ENCODE measurements around the gene DIAPH3. TPM values are rescaled to one million over a fixed set of nuclear protein-coding genes. Genes with fewer than 3 reads are reported as not detected.

DIAPH3 gene
- total RNA-seq, 1 donor from 2014 or later = 24.1 TPM

- Mint-ChIP-seq H3K36me3 (ENCODE audit: low read depth) (peaks cover 7% of the 10 kb centered on the region), H3K27ac (ENCODE audit: unreplicated experiment) (no peak overlapping the region), H3K4me3 (ENCODE audit: unreplicated experiment) (no peak overlapping the region), H3K9me3 (ENCODE audit: low read depth) (peaks cover under 1% of the 10 kb centered on the region), H3K27me3 (ENCODE audit: low read depth) (no peaks in the 10 kb centered on the region), H3K4me1 (ENCODE audit: low read depth) (peaks cover 35% of the 10 kb centered on the region)
- no peak for TF ChIP-seq CTCF (IDR thresholded peaks at IDR 0.05)
- no peak for DNase-seq (ENCODE audit: low spot score)
Observed at GRCh38 chr13:60152114-60152513, 11.6 kb downstream of the DIAPH3 start.

GRCh38 chr13:60150538-60150937, 13.2 kb downstream of the DIAPH3 start:
- TF ChIP-seq CTCF (IDR thresholded peaks at IDR 0.05) = no peak
- Mint-ChIP-seq H3K9me3 (ENCODE audit: low read depth) (no peaks in the 10 kb centered on the region), H3K4me1 (ENCODE audit: low read depth) (peaks cover 43% of the 10 kb centered on the region), H3K27ac (ENCODE audit: unreplicated experiment) (no peak overlapping the region), H3K36me3 (ENCODE audit: low read depth) (no peaks in the 10 kb centered on the region), H3K4me3 (ENCODE audit: unreplicated experiment) (no peak overlapping the region), H3K27me3 (ENCODE audit: low read depth) (no peaks in the 10 kb centered on the region)
- DNase-seq (ENCODE audit: low spot score) = no peak

- H3K27me3 Mint-ChIP-seq (ENCODE audit: low read depth) = no peaks in the 10 kb centered on the region
- no peak overlapping the region for H3K4me3 Mint-ChIP-seq (ENCODE audit: unreplicated experiment)
- no peaks in the 10 kb centered on the region for H3K9me3 Mint-ChIP-seq (ENCODE audit: low read depth)
- H3K4me1 Mint-ChIP-seq (ENCODE audit: low read depth) = peaks cover 55% of the 10 kb centered on the region
- no peak for TF ChIP-seq CTCF (IDR thresholded peaks at IDR 0.05)
- H3K36me3 Mint-ChIP-seq (ENCODE audit: low read depth) = no peaks in the 10 kb centered on the region
- no peak for DNase-seq (ENCODE audit: low spot score)
- peak overlapping the region; percentile 19 for H3K27ac Mint-ChIP-seq (ENCODE audit: unreplicated experiment)
Observed at GRCh38 chr13:60148918-60149317, 14.8 kb downstream of the DIAPH3 start.

GRCh38 chr13:60147361-60147760, 16.4 kb downstream of the DIAPH3 start:
- peak overlapping the region; percentile 73 for H3K27ac Mint-ChIP-seq (ENCODE audit: unreplicated experiment)
- H3K4me1 Mint-ChIP-seq (ENCODE audit: low read depth) = peaks cover 55% of the 10 kb centered on the region
- no peak for DNase-seq (ENCODE audit: low spot score)
- H3K27me3 Mint-ChIP-seq (ENCODE audit: low read depth) = no peaks in the 10 kb centered on the region
- H3K36me3 Mint-ChIP-seq (ENCODE audit: low read depth) = no peaks in the 10 kb centered on the region
- H3K9me3 Mint-ChIP-seq (ENCODE audit: low read depth) = no peaks in the 10 kb centered on the region
- no peak overlapping the region for H3K4me3 Mint-ChIP-seq (ENCODE audit: unreplicated experiment)
- TF ChIP-seq CTCF (IDR thresholded peaks at IDR 0.05) = no peak

GRCh38 chr13:60146471-60146870, 17.3 kb downstream of the DIAPH3 start:
- no peaks in the 10 kb centered on the region for H3K9me3 Mint-ChIP-seq (ENCODE audit: low read depth)
- no peak overlapping the region for H3K4me3 Mint-ChIP-seq (ENCODE audit: unreplicated experiment)
- no peak for DNase-seq (ENCODE audit: low spot score)
- H3K27me3 Mint-ChIP-seq (ENCODE audit: low read depth) = no peaks in the 10 kb centered on the region
- peak overlapping the region; percentile 86 for H3K27ac Mint-ChIP-seq (ENCODE audit: unreplicated experiment)
- H3K36me3 Mint-ChIP-seq (ENCODE audit: low read depth) = peaks cover 1% of the 10 kb centered on the region
- peaks cover 49% of the 10 kb centered on the region for H3K4me1 Mint-ChIP-seq (ENCODE audit: low read depth)
- no peak for TF ChIP-seq CTCF (IDR thresholded peaks at IDR 0.05)

All from chondrocyte (in vitro differentiated cells).